Measurements from ENCODE around the gene ZNF862. TPM values are rescaled to one million over a fixed set of nuclear protein-coding genes. Genes with fewer than 3 reads are reported as not detected.

ZNF862 gene
- total RNA-seq, 2 experiments from 2014 or later: 7.9 to 9.1 TPM

- no peaks in the 10 kb centered on the region for H3K9me3 ChIP-seq (ENCODE audit: low read length)
- ChIA-PET POLR2A (no interaction called here), CTCF (ENCODE audit: unreplicated experiment) (no interaction called here)
- no peaks in the 10 kb centered on the region for H3K36me3 ChIP-seq (ENCODE audit: insufficient read depth, low read length)
- intact Hi-C loops (cut with micrococcal nuclease; ENCODE audit: unreplicated experiment): no loop called here
- no peak for DNase-seq (ENCODE audit: low spot score)
- H3K27ac ChIP-seq (ENCODE audit: low read depth, low read length, poor library complexity, severe bottlenecking): no peak overlapping the region
- no peak overlapping the region for H3K4me3 ChIP-seq (ENCODE audit: low read depth, low read length, poor library complexity, severe bottlenecking)
- no peak overlapping the region for H3K4me2 ChIP-seq (ENCODE audit: low read length)
- no TSS peak for BruUV-seq (replicated peaks)
- H3K9me2 ChIP-seq (ENCODE audit: insufficient read depth, low read length): no peaks in the 10 kb centered on the region
- H3K79me2 ChIP-seq (ENCODE audit: insufficient read depth, low read depth, low read length): no peaks in the 10 kb centered on the region
- no peaks in the 10 kb centered on the region for H3K4me1 ChIP-seq (ENCODE audit: insufficient read depth, low read length, poor library complexity, severe bottlenecking)
- no peaks in the 10 kb centered on the region for H4K20me1 ChIP-seq (ENCODE audit: insufficient read depth, low read length)
- no peak overlapping the region for H2AFZ ChIP-seq (ENCODE audit: low read length)
- no peak for TF ChIP-seq EZH2phosphoT487 (IDR thresholded peaks at IDR 0.05; ENCODE audit: borderline replicate concordance, low read depth, low read length)
- no peak for TF ChIP-seq CTCF (conservative IDR thresholded peaks at IDR 0.05; ENCODE audit: low read length)
These were observed 19.7 kb upstream of the ZNF862 start for GRCh38 chr7:149818536-149818840.

- no peaks in the 10 kb centered on the region for H3K79me2 ChIP-seq (ENCODE audit: insufficient read depth, low read depth, low read length)
- no peak for DNase-seq (ENCODE audit: low spot score)
- BruUV-seq (replicated peaks): no TSS peak
- H3K9me3 ChIP-seq (ENCODE audit: low read length): no peaks in the 10 kb centered on the region
- TF ChIP-seq EZH2phosphoT487 (IDR thresholded peaks at IDR 0.05; ENCODE audit: borderline replicate concordance, low read depth, low read length) (no peak), CTCF (conservative IDR thresholded peaks at IDR 0.05; ENCODE audit: low read length) (no peak)
- H4K20me1 ChIP-seq (ENCODE audit: insufficient read depth, low read length): no peaks in the 10 kb centered on the region
- no peaks in the 10 kb centered on the region for H3K4me1 ChIP-seq (ENCODE audit: insufficient read depth, low read length, poor library complexity, severe bottlenecking)
- H3K4me3 ChIP-seq (ENCODE audit: low read depth, low read length, poor library complexity, severe bottlenecking): no peak overlapping the region
- ChIA-PET CTCF (ENCODE audit: unreplicated experiment) (no interaction called here), POLR2A (no interaction called here)
- H2AFZ ChIP-seq (ENCODE audit: low read length): no peak overlapping the region
- no peaks in the 10 kb centered on the region for H3K36me3 ChIP-seq (ENCODE audit: insufficient read depth, low read length)
- intact Hi-C loops (cut with micrococcal nuclease; ENCODE audit: unreplicated experiment): no loop called here
- H3K9me2 ChIP-seq (ENCODE audit: insufficient read depth, low read length): no peaks in the 10 kb centered on the region
- H3K4me2 ChIP-seq (ENCODE audit: low read length): no peak overlapping the region
- H3K27ac ChIP-seq (ENCODE audit: low read depth, low read length, poor library complexity, severe bottlenecking): no peak overlapping the region
These were observed 18.8 kb upstream of the ZNF862 start for GRCh38 chr7:149819141-149819960.

GRCh38 chr7:149819961-149820340 is 18.2 kb upstream of the ZNF862 start:
- CTCF ChIA-PET (ENCODE audit: unreplicated experiment): no interaction called here

More at GRCh38 chr7:149819961-149820340, 18.2 kb upstream of the ZNF862 start:
- no peak for DNase-seq (ENCODE audit: low spot score)
- no peak overlapping the region for H3K4me3 ChIP-seq (ENCODE audit: low read depth, low read length, poor library complexity, severe bottlenecking)
- no peaks in the 10 kb centered on the region for H4K20me1 ChIP-seq (ENCODE audit: insufficient read depth, low read length)
- H3K4me1 ChIP-seq (ENCODE audit: insufficient read depth, low read length, poor library complexity, severe bottlenecking): no peaks in the 10 kb centered on the region
- no peak overlapping the region for H3K27ac ChIP-seq (ENCODE audit: low read depth, low read length, poor library complexity, severe bottlenecking)
- H3K79me2 ChIP-seq (ENCODE audit: insufficient read depth, low read depth, low read length): no peaks in the 10 kb centered on the region
- no peaks in the 10 kb centered on the region for H3K9me3 ChIP-seq (ENCODE audit: low read length)
- POLR2A ChIA-PET: no interaction called here
- no TSS peak for BruUV-seq (replicated peaks)
- no peaks in the 10 kb centered on the region for H3K9me2 ChIP-seq (ENCODE audit: insufficient read depth, low read length)
- H3K36me3 ChIP-seq (ENCODE audit: insufficient read depth, low read length): no peaks in the 10 kb centered on the region
- TF ChIP-seq CTCF (conservative IDR thresholded peaks at IDR 0.05; ENCODE audit: low read length) (no peak), EZH2phosphoT487 (IDR thresholded peaks at IDR 0.05; ENCODE audit: borderline replicate concordance, low read depth, low read length) (no peak)
- intact Hi-C loops (cut with micrococcal nuclease; ENCODE audit: unreplicated experiment): no loop called here
- no peak overlapping the region for H3K4me2 ChIP-seq (ENCODE audit: low read length)
- H2AFZ ChIP-seq (ENCODE audit: low read length): no peak overlapping the region
